Dermis blood vessel endothelial cell (primary cell): ENCODE measurements around the gene TPSD1. TPM values are rescaled to one million over a fixed set of nuclear protein-coding genes. Genes with fewer than 3 reads are reported as not detected.
"Not testable (repeated sequence)": the region's sequence is repeated elsewhere in the genome, so short reads cannot be mapped to it uniquely, and the experiment has no call there.

Source experiments
- DNase-seq: peaks from one replicate; pipeline ENCODE4 v3.0.0; 2010
- total RNA-seq: library from RNA; depleted of rRNA; stranded (reverse); fragments of >200 nt; gene quantifications from 2 replicates; pipeline ENCODE4 v1.2.3, GENCODE V29; 2014

TPSD1 gene
- total RNA-seq, 1 donor from 2014 or later, result not detected

- DNase-seq, result not testable (repeated sequence)
These were observed 11.7 kb upstream of the TPSD1 start for GRCh38 chr16:1243907-1244850.

DNA sequence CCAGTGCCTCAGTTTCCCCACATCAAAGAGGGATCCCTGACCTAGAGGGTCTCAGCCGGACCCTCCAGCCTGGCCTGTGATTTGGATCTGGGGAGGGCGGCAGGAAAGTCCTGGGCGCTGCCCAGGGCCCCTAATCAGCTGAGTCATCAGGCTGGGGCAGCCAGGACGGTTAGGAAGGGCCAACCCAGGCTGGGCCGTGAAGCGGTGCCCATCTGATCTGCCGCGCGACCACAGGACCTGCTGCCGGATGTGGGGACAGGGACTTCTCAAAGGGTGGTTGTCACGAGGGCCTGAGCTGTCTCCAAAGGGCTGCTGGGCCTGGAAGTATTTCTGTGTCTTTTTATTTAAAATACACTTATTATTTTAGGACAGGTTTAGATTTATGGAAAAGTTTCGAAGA lies 11.0 kb upstream of the TPSD1 start:
- DNase-seq, result no peak

DNA sequence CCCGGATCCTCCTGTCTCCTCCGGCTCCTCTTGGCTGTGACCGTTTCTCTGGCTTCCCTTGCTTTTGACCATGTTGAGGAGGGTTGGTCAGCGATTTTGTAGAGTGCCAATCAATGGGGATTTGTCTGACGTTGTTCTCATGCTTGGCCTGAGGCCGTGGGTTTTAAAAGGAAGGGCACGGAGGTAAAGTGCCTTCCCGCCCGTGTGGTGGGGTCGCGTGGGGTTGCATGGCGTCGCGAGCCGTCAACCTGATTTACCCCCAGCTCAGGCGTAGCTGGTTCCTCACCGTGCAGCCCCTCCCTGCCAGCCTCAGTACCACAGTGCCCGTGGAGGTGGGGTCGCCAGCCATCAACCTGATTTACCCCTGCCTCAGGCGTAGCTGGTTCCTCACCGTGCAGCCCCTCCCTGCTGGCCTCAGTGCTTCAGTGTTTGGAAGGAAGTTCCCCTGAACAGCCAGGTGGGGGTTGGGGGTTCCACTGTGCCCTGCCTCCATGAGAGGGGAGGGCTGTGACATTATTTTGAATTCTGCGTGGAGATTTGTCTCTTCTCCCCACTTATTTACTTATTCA lies 10.3 kb upstream of the TPSD1 start:
- DNase-seq, result no peak

GRCh38 chr16:1247903-1248537 lies 7.8 kb upstream of the TPSD1 start:
- DNase-seq, result not testable (repeated sequence)

- not testable (repeated sequence) for DNase-seq
These were observed 6.7 kb upstream of the TPSD1 start for GRCh38 chr16:1249031-1249755.

DNA sequence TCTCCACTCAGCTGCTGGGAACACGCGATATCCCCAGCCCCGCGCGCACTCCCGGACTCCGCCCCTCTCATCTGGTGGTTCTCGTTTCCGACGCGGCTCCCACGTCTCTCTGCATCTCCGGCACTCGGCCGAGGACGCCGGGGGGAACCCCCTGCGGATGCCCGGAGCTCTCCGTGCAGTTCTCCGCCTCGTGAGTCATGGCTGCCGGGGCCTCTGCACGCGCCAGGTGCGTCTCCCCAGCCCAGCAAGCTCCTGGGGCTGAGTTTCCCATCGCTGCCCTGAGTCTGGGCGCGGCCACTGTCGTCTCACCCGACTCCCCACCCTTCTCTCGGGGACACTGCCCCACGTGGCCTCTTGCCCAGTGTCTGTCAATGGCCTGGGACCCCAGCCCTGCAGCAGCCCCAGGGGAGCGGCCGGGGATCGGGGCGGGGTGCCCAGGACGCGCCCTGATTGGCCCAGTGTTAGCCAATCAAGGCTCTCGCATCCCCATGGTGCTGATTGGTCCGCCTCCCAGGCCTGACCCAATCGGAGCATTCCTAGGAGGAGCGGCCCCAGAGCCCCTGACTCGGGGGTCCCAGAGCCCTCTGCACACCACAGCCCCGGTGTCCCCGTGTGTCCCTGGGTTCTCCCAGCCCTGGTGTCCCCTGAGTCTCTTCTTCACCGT lies 2.0 kb upstream of the TPSD1 start:
- not testable (repeated sequence) for DNase-seq

DNA sequence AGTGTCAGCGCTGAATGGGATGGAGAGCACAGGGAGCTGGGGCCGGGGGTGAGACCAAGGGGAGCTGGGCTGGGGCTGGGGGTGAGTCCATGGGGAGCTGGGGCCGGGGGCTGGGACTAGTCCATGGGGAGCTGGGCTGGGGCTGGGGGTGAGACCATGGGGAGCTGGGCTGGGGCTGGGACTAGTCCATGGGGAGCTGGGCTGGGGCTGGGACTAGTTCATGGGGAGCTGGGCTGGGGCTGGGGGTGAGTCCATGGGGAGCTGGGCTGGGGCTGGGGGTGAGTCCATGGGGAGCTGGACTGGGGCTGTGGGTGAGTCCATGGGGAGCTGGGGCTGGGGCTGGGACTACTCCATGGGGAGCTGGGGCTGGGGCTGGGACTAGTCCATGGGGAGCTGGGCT lies 1.0 kb upstream of the TPSD1 start:
- not testable (repeated sequence) for DNase-seq

GRCh38 chr16:1256296-1256873 lies 516 bp downstream of the TPSD1 start:
- not testable (repeated sequence) for DNase-seq

GRCh38 chr16:1256874-1257322 lies 1.0 kb downstream of the TPSD1 start:
- DNase-seq, result no peak

- DNase-seq, result no peak
These were observed 1.8 kb downstream of the TPSD1 start for GRCh38 chr16:1257561-1258224.

GRCh38 chr16:1258225-1258600 lies 2.3 kb downstream of the TPSD1 start:
- DNase-seq, result no peak

DNA sequence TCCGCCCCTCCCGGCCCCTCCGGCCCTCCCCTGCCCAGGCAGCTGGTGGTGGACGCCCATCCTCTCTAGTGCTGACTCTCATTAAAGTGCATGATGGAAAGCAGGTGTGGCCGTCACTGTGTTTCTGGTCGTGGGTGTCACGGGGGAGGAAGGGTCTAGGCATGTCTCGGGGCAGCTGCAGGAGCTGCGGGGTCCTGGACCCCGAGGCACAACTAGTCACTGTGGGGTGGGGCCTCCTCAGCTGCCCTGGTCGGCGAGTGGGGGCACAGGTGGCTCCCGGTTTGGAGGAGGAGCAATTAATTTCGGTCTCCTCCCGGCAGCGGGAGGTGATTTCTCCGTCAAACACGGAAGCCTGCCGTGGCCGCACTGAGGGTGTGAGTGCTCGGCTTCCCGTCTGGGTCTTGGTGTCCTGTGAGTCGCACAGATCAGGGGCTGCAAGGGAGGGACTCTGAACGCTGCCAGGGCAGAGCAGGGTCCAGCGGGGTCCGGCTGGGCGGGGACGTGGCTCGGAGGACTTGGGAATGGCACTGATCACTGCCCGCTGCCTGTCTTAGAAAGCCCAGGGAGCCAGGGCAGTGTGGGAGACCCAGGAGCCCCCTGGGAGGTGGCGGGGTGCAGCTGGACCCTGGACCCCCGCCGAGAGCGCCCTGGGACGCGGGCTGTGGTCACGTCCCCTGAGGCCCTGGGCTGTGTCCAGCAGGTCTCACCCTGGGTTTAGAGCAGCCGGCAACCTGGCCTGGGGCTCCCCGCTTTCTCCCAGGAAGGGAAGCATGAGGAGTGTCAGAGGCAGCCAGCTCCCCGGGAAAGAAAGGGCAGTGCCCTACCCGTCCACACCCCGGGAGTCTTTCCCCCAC lies 3.3 kb downstream of the TPSD1 start:
- no peak for DNase-seq

DNA sequence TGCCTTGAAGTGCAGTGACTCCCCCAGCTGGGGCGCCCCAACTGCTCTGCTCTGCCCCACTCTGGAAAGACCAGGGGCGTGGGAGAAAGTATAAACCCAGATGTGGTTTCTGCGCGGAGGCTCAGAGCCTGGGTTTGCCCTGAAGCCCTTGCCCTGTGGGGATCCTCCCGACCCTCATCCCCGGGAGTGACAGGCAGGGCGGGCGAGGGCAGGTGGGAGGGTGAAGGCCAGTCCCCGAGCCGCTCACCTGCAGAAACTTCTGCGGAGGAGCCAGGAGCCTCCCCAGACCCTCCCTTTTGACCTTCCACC lies 3.8 kb downstream of the TPSD1 start:
- DNase-seq, result no peak

- no peak for DNase-seq
These were observed 4.3 kb downstream of the TPSD1 start for GRCh38 chr16:1260101-1260680.

- no peak for DNase-seq
These were observed 5.4 kb downstream of the TPSD1 start for GRCh38 chr16:1261131-1261892.

DNA sequence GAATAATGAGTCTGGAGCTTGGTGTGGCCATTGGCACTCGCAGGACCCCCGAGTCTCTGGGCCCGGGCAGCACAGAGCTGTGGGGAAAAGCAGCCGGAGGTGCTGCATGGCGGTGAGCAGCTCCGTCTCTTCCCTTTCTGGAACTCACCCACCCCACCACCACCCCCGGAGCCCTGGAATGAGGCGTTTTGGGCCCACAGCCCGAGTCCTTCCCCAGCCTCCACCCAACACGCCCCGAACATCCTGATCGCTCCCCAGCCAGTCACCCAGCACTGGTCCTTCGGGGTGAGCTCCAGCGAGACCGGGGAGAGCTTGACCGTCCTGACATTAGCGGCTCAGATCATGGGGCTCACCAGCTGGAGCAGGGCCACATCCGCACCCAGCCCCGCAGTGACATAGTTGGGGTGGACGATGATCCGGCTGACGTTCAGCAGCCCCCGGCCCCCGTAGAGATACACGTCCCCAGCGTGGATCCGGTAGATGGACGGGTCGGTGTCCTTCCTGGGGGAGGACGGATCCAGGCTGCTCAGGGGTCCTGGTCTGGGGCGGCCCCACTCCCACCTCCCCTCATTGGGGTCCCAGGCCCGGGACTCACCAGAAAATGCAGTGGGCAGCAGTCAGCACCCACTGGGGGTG lies 6.5 kb downstream of the TPSD1 start:
- DNase-seq, result no peak

GRCh38 chr16:1262846-1263221 lies 7.0 kb downstream of the TPSD1 start:
- no peak for DNase-seq

GRCh38 chr16:1263591-1264344 lies 7.9 kb downstream of the TPSD1 start:
- DNase-seq, result no peak
